IPS-NIHi7 (cell line): ENCODE data around the gene HDAC9.

Experiments used
- DNase-seq: peaks from one replicate; pipeline ENCODE4 v3.0.0; 2012; ENCODE audit warnings: mixed read lengths; ENCODE audit errors: extremely low spot score

The HDAC9 gene

DNA sequence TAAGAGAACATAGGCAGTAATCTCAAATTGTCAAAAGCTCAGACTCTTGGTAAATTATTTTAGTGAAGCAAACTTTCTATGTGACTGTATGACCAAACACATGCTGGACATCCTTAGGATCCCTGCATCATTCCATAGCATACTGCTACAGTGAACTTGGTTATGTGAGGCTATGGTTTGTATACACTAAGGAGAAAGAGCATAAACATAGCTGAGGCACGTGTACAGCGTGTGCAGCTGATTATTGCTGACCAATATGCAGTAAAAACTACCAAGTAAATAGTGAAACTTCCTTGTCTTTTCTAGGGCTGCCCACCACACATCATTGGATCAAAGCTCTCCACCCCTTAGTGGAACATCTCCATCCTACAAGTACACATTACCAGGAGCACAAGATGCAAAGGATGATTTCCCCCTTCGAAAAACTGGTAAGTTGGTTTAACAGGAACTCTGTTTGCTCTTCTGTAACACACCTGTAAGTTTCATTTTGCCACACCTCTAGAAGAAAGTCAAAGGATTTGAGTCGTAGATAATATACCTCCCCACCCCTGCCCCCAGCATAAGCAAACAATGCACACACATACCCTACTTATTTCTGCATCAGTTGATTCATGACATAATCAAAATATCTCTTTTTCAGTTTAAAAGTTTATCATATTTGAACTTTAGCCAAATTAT lies 98.2 kb downstream of the HDAC9 start:
- DNase-seq = no peak

DNA sequence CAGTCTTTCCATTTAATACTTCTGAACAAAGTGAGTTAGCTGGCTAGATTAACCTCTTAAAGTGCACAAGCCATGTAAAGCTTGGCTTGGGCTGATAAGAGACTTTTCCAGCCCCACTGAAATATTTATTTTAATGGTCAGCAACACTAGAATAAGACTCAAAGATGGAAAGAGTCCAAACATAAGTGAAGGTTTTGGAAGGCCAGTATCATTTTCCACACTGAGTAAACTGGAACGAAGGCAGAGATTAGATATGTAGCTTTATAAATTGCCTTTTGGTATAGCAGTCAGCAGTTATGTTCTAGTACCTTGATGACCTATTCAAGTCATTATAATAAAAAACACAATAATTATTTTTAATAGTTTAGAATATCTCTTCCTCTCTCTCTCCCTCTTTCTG lies 102.2 kb downstream of the HDAC9 start:
- DNase-seq = no peak

DNA sequence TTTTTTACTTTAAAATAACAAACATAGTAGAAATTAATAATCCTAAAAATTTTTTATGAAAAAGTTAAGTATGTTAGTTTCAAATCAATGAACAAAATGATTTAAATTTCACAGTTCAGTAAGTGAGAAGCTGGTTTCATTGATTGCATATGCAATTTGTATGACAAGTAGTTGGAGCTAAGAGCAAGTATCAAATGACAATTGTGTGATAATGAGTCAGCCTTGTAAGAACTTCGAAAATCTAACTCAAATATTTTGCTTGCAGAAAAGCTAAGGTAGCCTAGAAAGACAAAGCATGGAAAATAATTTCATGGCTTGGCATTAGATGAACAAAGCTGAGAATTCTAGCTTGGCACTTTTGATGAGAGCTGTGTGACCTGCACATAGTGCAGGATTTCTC lies 111.5 kb downstream of the HDAC9 start:
- no peak for DNase-seq

DNA sequence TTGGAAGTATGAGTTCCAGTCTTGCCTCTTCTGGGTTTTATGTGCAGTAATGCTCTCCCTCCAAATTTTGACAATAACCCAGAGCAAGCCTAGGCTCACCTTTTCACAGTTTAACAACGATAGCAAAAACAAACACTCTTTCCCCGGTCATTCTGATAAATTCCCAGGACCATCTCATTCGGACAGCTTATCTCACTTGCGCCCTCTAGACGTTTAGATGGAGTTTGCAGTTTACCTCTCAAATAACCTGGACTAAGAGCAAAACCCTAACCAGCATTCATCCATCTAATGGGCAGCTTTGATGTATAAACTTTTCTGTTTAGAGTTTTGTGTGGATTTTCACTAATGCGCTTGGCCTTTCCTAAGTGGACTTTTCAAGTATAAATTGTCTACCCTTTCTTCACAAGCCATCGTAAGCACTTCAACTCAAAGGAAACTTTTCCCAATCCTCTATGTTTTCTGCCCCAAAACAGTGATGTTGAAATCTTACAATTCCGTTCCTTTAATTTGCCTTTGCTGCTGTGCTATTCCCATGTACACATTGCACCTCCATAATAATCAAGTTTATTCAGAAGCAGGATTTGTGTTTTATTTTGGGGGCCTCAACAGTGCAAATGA lies 114.9 kb downstream of the HDAC9 start:
- peak; percentile 53 for DNase-seq

DNA sequence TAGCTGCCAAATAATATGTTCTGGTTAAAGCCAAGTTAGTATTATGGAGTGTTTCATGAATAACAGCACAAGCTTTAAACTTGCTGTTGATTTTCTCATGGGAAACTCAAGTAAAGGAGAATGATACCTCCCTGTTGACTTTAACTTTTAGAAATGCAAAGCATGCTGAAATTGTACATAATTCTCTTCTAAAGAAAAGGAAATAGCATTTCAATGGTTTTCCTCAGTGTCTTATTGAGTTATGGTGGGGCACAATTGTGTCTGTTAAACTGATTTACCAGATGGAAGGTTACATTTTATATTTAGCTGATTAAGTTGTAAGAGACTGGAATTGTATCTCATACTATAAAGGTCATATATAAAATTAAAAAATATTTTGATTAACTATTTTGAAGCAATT lies 119.3 kb downstream of the HDAC9 start:
- DNase-seq = no peak

DNA sequence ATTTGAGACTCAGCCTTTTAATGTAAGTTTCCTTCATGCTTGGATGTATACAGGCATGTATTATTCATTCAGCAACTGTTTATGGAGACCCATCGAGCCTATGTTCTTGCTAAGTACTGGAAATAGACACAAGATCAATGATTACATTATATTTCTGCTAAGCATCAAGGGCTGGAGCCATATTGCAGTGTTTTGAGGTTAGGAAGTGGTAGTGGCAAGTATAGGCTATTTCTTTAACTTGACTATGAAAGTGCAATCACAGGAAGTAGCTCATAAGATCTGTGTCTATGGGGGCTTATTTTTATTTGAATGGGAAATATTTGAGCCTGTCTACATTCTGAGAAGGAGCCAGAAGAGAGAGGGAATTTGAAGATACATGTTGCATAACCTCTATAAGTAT lies 123.8 kb downstream of the HDAC9 start:
- no peak for DNase-seq

DNA sequence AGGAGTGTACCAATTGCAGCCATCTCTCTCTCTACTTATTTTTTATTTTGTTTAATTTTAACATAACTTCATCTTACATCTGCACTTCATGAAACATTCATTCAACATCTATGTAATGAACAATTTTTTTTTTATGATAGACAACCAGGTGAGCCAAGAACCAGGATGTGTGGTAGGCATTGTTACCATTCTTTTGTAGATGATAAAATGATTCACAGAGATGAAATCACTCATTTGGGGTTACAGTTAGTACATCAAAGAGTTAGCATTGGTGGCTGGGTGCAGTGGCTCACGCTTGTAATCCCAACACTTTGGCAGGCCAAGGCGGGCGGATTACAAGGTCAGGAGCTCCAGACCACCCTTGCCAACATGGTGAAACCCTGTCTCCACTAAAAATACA lies 127.8 kb downstream of the HDAC9 start:
- no peak for DNase-seq

DNA sequence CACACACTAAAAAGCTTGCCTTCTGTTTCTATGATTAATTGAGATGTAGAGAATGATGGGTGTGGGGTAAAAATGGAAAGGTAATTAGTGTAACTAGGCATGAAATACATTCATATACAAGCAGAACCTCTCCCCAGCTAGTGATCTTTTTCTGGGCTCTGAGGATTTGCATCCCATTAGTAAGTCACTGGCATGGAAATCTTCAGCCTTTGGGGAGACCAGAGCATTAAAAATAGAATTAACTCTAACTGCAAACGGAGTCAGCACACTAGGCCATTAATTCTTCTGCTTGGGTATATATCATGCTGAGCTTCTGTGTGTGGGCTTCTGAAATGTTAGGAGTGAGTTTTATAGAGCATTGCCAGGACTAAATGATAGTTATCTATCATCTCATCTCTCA lies 128.9 kb downstream of the HDAC9 start:
- no peak for DNase-seq

DNA sequence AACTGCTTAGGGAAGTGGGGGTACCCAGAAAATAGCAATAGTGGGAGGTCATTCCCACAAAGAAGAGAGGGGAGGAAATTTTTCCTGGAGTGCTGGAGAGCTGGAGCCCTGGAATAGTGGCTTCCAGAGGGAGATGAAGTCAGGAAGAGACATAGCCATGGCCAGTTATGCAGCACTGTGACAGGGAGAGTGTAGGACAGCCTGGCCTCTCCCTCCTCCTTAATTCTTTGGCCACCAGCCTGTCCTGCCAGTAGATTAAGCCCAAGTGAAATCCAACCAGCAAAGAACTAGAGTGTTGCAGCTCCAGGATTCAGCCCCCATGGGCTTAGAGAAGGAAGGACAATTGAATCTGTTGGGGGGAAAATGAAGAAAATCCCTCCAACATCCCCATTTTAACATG lies 130.5 kb downstream of the HDAC9 start:
- DNase-seq = no peak

DNA sequence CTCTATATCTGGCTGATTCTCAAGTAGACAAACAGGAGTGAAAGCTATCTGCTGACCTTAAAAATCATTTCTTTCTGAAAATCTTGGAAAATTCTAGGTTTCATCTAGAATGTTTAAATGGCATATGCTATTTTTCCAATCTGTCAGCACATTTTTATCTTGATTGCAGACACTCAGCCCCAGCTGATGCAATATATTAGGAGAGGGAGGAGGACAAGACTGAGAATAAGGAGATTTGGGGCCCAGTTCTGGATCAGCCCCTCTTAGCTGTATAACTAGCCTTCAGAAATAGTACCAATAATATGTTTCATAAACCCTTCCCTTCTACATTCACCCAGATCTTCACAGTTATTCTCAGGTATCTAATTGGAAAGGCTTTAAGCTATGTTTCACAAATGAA lies 131.2 kb downstream of the HDAC9 start:
- no peak for DNase-seq

DNA sequence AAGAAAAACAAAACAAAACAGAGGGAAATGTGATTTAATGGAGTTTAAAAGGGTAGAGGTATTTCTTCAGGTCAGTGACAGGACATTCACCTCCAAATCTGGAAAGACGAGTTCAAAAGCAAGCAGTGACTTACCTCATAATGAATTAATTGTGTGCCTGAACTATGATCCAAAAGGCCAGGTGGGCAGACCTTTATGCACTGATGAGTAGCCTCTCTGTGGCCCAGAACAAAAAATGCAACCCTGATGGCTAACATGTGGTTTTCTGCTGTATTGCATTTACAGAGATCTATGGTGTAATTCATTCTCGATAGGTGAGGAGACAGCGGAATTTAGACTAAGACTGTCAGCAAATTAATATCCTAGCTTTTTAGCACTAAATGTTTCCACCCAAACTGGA lies 142.0 kb downstream of the HDAC9 start:
- DNase-seq = no peak

DNA sequence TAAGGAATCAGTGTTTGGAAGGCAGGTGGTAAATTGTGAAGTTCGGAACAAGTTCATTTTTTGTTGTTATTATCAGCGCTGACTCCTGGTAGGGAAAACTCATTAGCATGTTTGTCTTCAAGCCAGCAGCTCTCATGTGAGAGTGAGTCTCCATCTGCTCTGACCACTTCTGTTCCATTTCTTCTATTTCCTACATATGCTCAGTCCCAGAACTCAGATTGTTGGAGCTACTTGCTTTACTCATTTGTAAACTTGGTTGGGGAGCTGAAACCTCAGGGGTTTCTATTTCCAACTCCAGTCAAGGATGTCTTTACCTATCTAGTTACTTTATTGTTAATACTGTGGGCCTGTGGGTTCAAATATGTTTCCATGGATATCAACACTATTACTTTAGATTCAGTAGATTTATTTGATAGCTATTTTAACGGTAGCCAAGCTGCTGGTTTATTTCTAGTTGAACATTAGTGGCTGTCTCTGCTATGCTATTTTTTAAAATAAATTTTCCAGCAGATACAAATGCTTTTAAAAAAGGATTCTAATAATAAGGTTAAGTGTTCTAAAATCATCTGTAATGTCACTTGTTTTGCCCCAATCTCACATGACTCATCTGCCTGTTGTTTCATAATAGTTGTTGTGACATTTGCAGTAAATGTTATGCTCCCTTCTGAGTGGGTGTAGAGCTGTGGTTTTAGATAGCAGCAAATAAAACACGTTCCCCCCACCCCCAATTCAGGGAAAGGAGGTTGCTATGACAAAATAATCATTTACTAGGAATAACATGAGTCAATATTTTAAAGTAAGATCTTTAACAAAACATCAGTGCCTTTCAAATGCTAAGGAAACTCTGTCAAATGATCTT lies 143.3 kb downstream of the HDAC9 start:
- no peak for DNase-seq

DNA sequence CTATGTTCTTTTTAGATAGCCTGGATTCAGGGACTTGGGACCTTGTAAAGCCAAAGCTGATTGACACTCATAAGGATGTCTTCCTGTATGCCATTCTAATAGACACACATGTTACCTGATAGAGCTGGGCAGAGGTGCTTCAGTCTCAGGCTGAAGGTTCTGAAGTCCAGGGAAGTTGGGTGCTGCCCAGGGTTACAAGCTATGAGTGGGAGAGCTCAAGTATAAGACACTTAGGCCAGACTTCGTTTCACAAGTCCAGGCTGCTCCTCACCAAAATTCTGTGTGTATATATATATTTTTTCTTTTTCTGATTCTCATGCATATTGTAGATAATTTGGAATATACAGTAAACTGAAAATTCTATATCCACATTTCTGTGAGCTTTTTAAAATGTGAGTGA lies 144.2 kb downstream of the HDAC9 start:
- DNase-seq = no peak

DNA sequence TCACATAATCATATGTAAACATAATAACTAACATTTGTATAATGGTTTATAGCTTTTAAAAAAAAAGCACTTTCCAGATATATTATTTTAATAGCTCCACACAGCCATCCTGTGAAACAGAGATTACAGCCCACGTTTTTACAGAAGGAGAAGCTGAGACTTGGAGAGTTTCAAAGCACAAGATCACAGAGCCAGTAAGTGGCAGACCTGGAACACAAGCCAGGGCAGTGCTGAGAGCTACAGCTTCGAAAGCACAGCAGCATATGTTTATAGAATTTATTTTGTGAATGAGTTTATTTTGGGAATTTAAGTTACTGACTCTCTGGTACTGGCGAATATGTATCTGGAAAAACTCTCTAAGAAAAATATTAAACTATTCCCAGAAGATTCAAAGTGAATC lies 149.4 kb downstream of the HDAC9 start:
- DNase-seq = no peak

DNA sequence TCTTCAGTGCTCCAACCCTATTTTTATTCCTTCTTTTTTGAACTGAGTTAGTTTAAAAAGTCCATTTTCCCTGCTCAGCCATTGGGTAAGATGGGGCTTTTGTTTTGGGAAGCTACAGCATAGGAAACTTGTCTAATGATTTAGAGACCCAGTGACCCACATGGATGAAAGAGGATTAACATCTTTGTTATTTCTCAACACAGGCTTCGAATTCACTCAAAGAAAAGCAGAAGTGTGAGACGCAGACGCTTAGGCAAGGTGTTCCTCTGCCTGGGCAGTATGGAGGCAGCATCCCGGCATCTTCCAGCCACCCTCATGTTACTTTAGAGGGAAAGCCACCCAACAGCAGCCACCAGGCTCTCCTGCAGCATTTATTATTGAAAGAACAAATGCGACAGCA lies 152.0 kb downstream of the HDAC9 start:
- DNase-seq = no peak

DNA sequence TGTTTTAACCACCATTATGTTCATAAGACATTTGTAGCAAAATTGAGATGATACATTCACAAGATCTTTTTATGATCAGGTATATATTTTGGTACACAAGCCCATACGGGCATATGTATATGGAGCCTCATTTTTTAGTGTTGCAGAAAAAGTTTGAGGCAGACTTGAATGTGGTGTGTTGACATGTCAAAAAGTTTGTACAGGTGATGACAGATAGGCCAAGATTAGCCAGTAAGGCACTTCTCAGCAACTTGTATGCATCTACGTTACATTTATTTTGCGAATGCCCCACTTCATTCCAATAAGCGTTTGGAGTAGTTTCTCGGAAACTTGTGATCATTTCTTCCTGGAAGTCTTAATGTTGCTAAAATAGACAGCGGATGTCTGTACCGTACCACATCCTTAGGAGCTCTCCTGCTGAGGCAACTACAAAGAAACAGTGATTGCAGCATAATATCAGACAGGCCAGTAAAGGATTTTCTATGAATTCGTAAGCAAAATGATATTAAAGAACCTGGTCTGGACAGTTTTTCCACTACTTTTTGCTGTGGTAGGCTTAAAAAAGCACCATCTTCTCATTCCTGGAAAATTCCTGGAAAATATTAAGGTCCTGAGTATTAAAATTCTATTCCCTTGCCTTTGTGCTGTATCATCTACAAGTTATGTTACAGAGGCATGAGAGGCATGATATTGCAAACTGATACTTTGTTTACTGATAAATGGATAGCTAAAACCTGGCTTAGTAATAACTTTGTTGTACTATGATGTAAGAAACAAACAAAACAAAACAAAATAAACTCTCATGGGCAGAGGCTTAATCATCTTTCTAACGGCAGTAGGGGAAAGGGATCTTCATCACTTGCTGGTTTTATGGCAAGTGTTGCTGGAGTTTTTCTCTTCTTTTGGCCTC lies 153.6 kb downstream of the HDAC9 start:
- DNase-seq = no peak

DNA sequence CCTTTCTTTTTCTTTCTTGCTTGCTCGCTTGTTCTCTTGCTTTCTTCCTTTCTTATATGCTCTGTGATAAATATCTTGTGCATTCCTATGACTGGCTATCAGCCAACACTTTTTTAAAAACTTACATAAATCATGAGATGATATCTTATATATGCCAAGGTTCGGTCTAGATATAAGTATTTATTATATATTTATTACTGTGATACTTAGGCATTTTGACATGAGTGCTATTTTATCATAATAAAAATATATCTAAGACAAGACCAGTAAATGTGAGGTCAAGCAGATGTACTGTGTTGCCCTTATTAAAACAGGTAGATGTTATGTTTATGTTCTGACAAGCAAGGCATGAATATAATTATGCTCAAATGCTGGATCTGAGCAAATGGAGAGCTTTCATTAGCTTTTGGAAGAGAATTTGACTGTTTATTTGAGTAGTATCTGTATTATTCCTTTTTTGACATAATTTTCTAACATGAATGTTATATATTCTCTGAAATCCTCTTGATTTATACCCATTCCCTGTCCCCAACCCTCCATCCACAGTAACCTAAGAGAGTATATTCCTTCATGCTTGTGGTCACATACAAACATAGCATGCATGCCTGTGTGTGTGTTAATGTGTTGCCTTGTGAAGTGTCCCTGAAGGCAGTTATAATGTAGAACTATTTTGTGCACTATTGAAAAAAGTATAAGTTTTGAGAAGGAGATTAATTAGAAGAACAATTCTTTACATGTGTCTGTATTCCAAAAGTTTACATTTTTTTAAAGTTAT lies 158.0 kb downstream of the HDAC9 start:
- DNase-seq = no peak

DNA sequence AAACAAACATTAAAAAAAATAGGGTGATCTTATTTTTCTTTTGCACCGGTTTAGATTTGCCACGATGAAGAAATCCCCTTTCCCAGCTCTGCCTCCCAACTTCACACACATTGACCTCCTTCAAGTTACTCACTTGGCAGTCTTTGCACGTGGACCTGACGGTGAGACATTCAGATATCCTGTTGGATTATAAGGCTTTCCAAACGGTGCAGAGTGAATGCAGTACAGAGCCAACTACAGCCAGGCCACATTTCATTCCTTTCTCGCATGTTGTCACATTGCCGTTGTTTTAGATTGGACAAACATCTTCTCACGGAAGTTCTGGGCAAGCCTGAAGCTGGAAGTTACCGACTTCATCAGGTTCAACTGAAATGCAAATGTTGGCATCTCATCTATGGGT lies 159.2 kb downstream of the HDAC9 start:
- DNase-seq = no peak

DNA sequence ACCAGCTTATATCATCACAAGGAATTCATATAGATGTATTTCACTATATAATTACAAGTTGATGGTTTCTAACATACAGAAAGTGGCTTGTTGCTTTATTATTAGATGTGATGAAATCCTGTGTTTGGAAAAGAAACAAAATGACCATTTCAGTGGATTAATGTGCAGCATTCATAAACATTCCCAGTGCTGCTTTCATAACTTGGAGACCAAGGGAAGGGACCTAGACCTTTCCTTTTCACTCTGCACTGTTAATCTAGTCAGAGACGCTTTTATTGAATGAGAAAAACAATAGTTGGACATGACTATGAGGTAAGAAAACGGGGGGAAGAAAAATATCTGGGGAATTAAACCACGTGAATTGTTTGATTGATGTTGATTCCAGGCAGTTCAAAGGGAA lies 160.0 kb downstream of the HDAC9 start:
- DNase-seq = no peak

DNA sequence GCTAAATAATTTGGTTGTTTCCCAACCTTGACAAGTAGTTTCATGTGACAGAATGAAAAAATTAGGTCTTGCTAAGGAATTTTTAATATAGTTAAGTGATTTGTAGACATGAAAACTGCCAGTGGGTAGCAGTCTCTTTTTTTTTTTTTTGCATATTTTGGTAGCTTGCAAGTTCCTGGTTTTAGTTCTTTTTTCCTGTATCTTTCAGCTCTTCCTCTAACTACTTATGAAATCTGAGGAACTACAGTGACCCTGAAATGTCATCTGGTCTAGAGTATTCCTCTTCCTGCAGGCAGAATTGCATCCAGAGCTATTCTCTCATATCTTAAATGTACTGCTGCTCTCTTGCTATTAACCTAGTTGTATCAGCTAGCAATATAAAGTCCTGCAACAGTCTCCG lies 160.4 kb downstream of the HDAC9 start:
- no peak for DNase-seq

DNA sequence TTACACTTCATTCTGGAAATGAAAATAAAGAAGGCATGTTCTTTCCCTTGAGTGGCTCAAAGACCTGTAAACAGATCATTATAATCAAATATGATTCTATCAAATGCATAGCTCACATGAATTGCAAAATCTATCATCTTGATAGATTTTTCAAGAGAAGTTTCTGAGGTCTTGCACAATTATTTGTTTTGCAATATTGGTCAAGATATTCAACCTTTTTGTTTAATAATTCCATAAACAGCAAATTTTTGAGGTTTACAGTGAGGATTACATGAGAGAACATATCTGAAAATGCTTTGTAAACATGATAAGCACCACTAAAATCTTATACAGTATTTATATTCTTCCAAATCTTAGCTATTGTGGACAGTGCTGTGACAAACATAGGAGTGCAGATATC lies 160.8 kb downstream of the HDAC9 start:
- no peak for DNase-seq
